HFFc6 (cell line): Measurements from ENCODE around the gene MDGA2. TPM values are rescaled to one million over a fixed set of nuclear protein-coding genes. Genes with fewer than 3 reads are reported as not detected.

Experiments
- DNase-seq: peaks from one replicate; pipeline ENCODE4 v3.0.0-alpha.2; 2018
- H3K27ac Mint-ChIP-seq: 2 replicates; pipeline ENCODE4 v1.8.0; 2020; ENCODE audit warnings: mild to moderate bottlenecking, mixed read lengths
- H3K27me3 Mint-ChIP-seq: 2 replicates; pipeline ENCODE4 v1.8.0; 2021; ENCODE audit warnings: mild to moderate bottlenecking, moderate library complexity, mixed read lengths; ENCODE audit not compliant: insufficient read depth
- H3K36me3 Mint-ChIP-seq: 2 replicates; pipeline ENCODE4 v1.8.0; 2021; ENCODE audit warnings: low read depth, mixed read lengths
- H3K4me1 Mint-ChIP-seq: 2 replicates; pipeline ENCODE4 v1.8.0; 2020; ENCODE audit warnings: low read depth, mixed read lengths
- H3K4me3 Mint-ChIP-seq: 2 replicates; pipeline ENCODE4 v1.8.0; 2020; ENCODE audit warnings: mild to moderate bottlenecking, moderate library complexity, mixed read lengths
- H3K9me3 Mint-ChIP-seq: 2 replicates; pipeline ENCODE4 v1.8.0; 2020; ENCODE audit warnings: mild to moderate bottlenecking, mixed read lengths
- CTCF ChIP-seq: fragments of 200-600 bp; sonication (generic); IDR thresholded peaks from 2 replicates; pipeline ENCODE4 v1.5.0; 2021; ENCODE audit warnings: antibody characterized with exemption, mild to moderate bottlenecking
- total RNA-seq, 6 experiments: library from RNA; stranded (reverse); fragmentation: NEBNext Ultra II Directional; extraction: Animal tissue kit (Norgen Biotek cat#: 25700); gene quantifications; 2 replicates in 1 of 6; 3 replicates in 5 of 6; pipeline ENCODE4 v1.2.3, GENCODE V29; 2021

MDGA2 gene
- total RNA-seq, 6 experiments from 2014 or later, result not detected

- no peaks in the 10 kb centered on the region for H3K4me1 Mint-ChIP-seq
- no peak overlapping the region for H3K4me3 Mint-ChIP-seq
- no peak for DNase-seq
- no peaks in the 10 kb centered on the region for H3K27me3 Mint-ChIP-seq
- no peak for TF ChIP-seq CTCF
- H3K36me3 Mint-ChIP-seq, result no peaks in the 10 kb centered on the region
- peaks cover 33% of the 10 kb centered on the region for H3K9me3 Mint-ChIP-seq
- no peak overlapping the region for H3K27ac Mint-ChIP-seq
These were observed 167.5 kb downstream of the MDGA2 start for GRCh38 chr14:47507861-47508260.

- H3K4me1 Mint-ChIP-seq, result no peaks in the 10 kb centered on the region
- DNase-seq, result no peak
- no peak for TF ChIP-seq CTCF
- no peaks in the 10 kb centered on the region for H3K27me3 Mint-ChIP-seq
- H3K4me3 Mint-ChIP-seq, result no peak overlapping the region
- no peak overlapping the region for H3K27ac Mint-ChIP-seq
- H3K36me3 Mint-ChIP-seq, result no peaks in the 10 kb centered on the region
- peaks cover 8% of the 10 kb centered on the region for H3K9me3 Mint-ChIP-seq
These were observed 175.0 kb downstream of the MDGA2 start for GRCh38 chr14:47500369-47500768.

- Mint-ChIP-seq H3K36me3 (no peaks in the 10 kb centered on the region), H3K27ac (no peak overlapping the region), H3K4me3 (no peak overlapping the region), H3K27me3 (no peaks in the 10 kb centered on the region), H3K4me1 (no peaks in the 10 kb centered on the region), H3K9me3 (peaks cover 4% of the 10 kb centered on the region; the same call in 1 of the 2 replicates)
- TF ChIP-seq CTCF, result no peak
- no peak for DNase-seq
These were observed 184.6 kb downstream of the MDGA2 start for GRCh38 chr14:47490766-47491165.

GRCh38 chr14:47490353-47490752 lies 185.1 kb downstream of the MDGA2 start:
- H3K4me3 Mint-ChIP-seq, result no peak overlapping the region
- no peak for TF ChIP-seq CTCF
- H3K27ac Mint-ChIP-seq, result no peak overlapping the region
- H3K36me3 Mint-ChIP-seq, result no peaks in the 10 kb centered on the region
- H3K27me3 Mint-ChIP-seq, result no peaks in the 10 kb centered on the region
- H3K9me3 Mint-ChIP-seq, result peaks cover 7% of the 10 kb centered on the region
- DNase-seq, result no peak
- no peaks in the 10 kb centered on the region for H3K4me1 Mint-ChIP-seq

GRCh38 chr14:47485421-47485820 lies 190.0 kb downstream of the MDGA2 start:
- DNase-seq, result no peak
- Mint-ChIP-seq H3K27ac (no peak overlapping the region), H3K36me3 (no peaks in the 10 kb centered on the region), H3K4me1 (no peaks in the 10 kb centered on the region), H3K27me3 (no peaks in the 10 kb centered on the region), H3K4me3 (no peak overlapping the region), H3K9me3 (peaks cover 30% of the 10 kb centered on the region)
- TF ChIP-seq CTCF, result no peak

- H3K27ac Mint-ChIP-seq, result no peak overlapping the region
- DNase-seq, result no peak
- H3K36me3 Mint-ChIP-seq, result no peaks in the 10 kb centered on the region
- no peaks in the 10 kb centered on the region for H3K4me1 Mint-ChIP-seq
- TF ChIP-seq CTCF, result no peak
- H3K27me3 Mint-ChIP-seq, result no peaks in the 10 kb centered on the region
- H3K9me3 Mint-ChIP-seq, result peaks cover 30% of the 10 kb centered on the region
- H3K4me3 Mint-ChIP-seq, result no peak overlapping the region
These were observed 192.0 kb downstream of the MDGA2 start for GRCh38 chr14:47483449-47483848.
